ENCODE measurements around the gene RALGPS2. TPM values are rescaled to one million over a fixed set of nuclear protein-coding genes. Genes with fewer than 3 reads are reported as not detected.

The RALGPS2 gene
- total and polyA plus RNA-seq, 12 donors = 1.4 to 12.8 (median 7.4) TPM

DNA sequence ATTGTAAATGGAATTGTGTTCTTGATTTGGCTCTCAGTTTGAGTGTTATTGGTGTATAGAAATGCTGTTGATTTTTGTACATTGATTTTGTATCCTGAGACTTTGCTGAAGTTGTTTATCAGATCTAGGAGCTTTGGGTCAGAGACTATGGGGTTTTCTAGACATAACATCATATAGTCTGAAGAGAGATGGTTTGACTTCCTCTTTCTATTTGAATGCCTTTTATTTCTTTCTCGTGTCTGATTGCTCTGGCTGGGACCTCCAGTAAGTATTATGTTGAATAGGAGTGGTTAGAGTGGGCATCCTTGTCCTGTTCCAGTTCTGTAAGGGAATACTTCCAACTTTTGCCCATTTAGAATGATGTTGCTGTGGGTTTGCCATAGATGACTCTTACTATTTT, 185.0 kb downstream of the RALGPS2 start:
- Histone ChIP-seq H3K27me3 (no peaks in the 10 kb centered on the region), H3K27ac (no peak overlapping the region), H3K36me3 (peaks cover 0 to 15% (median 0%) of the 10 kb centered on the region in 9 donors), H3K4me1 (no peaks in the 10 kb centered on the region), H3K4me3 (no peak overlapping the region), H3K9me3 (peaks cover 0 to 5% (median 0%) of the 10 kb centered on the region in 11 donors)
- WGBS, 2 donors = 91% methylated on average over 1 of the region's 1 CpG
- ATAC-seq = no peak
- TF ChIP-seq, protein P1, sequence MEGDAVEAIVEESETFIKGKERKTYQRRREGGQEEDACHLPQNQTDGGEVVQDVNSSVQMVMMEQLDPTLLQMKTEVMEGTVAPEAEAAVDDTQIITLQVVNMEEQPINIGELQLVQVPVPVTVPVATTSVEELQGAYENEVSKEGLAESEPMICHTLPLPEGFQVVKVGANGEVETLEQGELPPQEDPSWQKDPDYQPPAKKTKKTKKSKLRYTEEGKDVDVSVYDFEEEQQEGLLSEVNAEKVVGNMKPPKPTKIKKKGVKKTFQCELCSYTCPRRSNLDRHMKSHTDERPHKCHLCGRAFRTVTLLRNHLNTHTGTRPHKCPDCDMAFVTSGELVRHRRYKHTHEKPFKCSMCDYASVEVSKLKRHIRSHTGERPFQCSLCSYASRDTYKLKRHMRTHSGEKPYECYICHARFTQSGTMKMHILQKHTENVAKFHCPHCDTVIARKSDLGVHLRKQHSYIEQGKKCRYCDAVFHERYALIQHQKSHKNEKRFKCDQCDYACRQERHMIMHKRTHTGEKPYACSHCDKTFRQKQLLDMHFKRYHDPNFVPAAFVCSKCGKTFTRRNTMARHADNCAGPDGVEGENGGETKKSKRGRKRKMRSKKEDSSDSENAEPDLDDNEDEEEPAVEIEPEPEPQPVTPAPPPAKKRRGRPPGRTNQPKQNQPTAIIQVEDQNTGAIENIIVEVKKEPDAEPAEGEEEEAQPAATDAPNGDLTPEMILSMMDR (IDR thresholded peaks at IDR 0.05) = no peak
- DNase-seq = no peak
- intact Hi-C loops (cut with DNase I) = no loop called here

GRCh38 chr1:178912597-178912996, 187.6 kb downstream of the RALGPS2 start:
- Histone ChIP-seq H3K27ac (no peak overlapping the region), H3K4me3 (no peak overlapping the region), H3K27me3 (no peaks in the 10 kb centered on the region), H3K9me3 (peaks cover 0 to 5% (median 0%) of the 10 kb centered on the region in 11 donors), H3K4me1 (no peaks in the 10 kb centered on the region), H3K36me3 (peaks cover 0 to 10% (median 0%) of the 10 kb centered on the region in 9 donors)
- TF ChIP-seq, protein P1 (IDR thresholded peaks at IDR 0.05) = no peak
- WGBS, 2 donors = 95 to 97% methylated on average over 2 of the region's 2 CpGs
- intact Hi-C loops (cut with DNase I) = no loop called here
- DNase-seq = no peak
- no peak for ATAC-seq

DNA sequence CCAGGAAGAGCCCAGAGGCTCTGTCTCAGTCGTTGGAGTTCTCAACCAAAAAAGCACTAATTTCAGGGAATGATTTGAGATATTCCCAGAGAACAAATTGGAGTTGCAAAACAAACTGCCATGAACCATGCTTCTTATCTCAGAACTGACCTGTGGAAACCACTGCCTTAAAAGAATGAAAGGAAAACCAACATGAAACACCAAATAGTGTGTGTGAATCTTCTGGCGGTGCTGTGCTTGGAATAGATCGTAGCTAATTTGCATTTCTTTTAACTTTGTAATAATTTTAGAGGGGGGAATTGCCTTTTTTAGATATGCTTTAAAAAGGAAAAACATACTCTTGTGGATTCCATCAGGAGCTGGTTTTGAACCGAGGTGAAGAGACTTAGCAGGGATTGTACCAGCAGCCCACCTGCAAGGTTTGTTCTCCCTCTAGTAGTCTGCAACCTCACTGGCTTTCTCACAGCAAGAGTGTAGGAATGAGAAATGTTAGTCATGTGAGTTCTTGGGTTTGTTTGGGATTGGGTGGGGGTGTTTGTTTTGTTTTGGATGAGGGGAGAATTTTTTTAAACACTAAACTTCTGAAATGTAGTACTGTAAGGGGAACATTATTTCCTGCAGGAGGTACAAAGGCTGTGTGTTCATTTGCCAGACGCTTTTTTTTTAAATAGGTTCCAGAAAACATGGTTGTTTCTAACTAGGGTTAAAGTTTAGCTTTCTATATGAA, 191.6 kb downstream of the RALGPS2 start:
- Histone ChIP-seq H3K4me1 (peaks cover 0 to 24% (median 4%) of the 10 kb centered on the region in 9 donors), H3K4me3 (no peak overlapping the region), H3K36me3 (peaks cover 0 to 8% (median 0%) of the 10 kb centered on the region in 9 donors), H3K27me3 (no peaks in the 10 kb centered on the region), H3K9me3 (no peaks in the 10 kb centered on the region), H3K27ac (no peak overlapping the region)
- 79 to 81% methylated on average over 5 of the region's 5 CpGs for WGBS, 2 donors
- intact Hi-C loops (cut with DNase I) = no loop called here
- TF ChIP-seq, protein P1 (IDR thresholded peaks at IDR 0.05) = no peak
- no peak for DNase-seq
- no peak for ATAC-seq

GRCh38 chr1:178918308-178918707, 193.3 kb downstream of the RALGPS2 start:
- DNase-seq (no peak), ATAC-seq (no peak)
- no peaks in the 10 kb centered on the region for H3K9me3 ChIP-seq
- 80 to 81% methylated on average over 6 of the region's 6 CpGs for WGBS, 2 donors
- peaks cover 0 to 8% (median 0%) of the 10 kb centered on the region in 9 donors for H3K36me3 ChIP-seq
- TF ChIP-seq, protein P1 (IDR thresholded peaks at IDR 0.05) = no peak
- H3K4me3 ChIP-seq = no peak overlapping the region
- no peaks in the 10 kb centered on the region for H3K27me3 ChIP-seq
- intact Hi-C loops (cut with DNase I) = no loop called here
- H3K4me1 ChIP-seq = peaks cover 0 to 24% (median 4%) of the 10 kb centered on the region in 9 donors
- H3K27ac ChIP-seq = no peak overlapping the region

Measured in heart right ventricle (tissue), 16 donors.